GM18867 (cell line): ENCODE results near the gene GARIN5A.
A peak's percentile ranks its signal among the peaks of the same experiment; 100 is the strongest.

Experiments
- ATAC-seq: cut with Tn5 transposase; IDR thresholded peaks from one replicate; pipeline ENCODE4 v1.9.1; 2021; ENCODE audit warnings: mild to moderate bottlenecking, moderate library complexity; ENCODE audit not compliant: unreplicated experiment

Gene GARIN5A

GRCh38 chr19:50476224-50476906 is at the start of gene GARIN5A, which contains the start of gene EMC10:
TSS of gene GARIN5A (minus strand) at chr19:50476848. CDS start at chr19:50476388, 460 bp downstream.
TSS of gene EMC10 (plus strand) at chr19:50476507. CDS start at chr19:50476545, 38 bp downstream.
- ATAC-seq: peak; percentile 82

- no peak for ATAC-seq
Measured at GRCh38 chr19:50522881-50523280, 46.2 kb upstream of the GARIN5A start.

GRCh38 chr19:50520822-50521465 is 44.3 kb upstream of the GARIN5A start:
- no peak for ATAC-seq

GRCh38 chr19:50519006-50519575 is 42.4 kb upstream of the GARIN5A start:
- ATAC-seq: no peak

GRCh38 chr19:50518091-50519005 is 41.7 kb upstream of the GARIN5A start:
- ATAC-seq: no peak

- no peak for ATAC-seq
Measured at GRCh38 chr19:50517704-50518075, 41.0 kb upstream of the GARIN5A start.

GRCh38 chr19:50516964-50517703 is 40.5 kb upstream of the GARIN5A start:
- ATAC-seq: no peak

- no peak for ATAC-seq
Measured at GRCh38 chr19:50516456-50516855, 39.8 kb upstream of the GARIN5A start.

GRCh38 chr19:50515168-50515561 is 38.5 kb upstream of the GARIN5A start:
- no peak for ATAC-seq

GRCh38 chr19:50514346-50515167 is 37.9 kb upstream of the GARIN5A start:
- no peak for ATAC-seq

GRCh38 chr19:50513746-50514345 is 37.2 kb upstream of the GARIN5A start, which contains the start of gene ASPDH:
TSS of gene ASPDH (minus strand) at chr19:50513913. CDS start at chr19:50513823, 90 bp downstream.
- no peak for ATAC-seq

GRCh38 chr19:50512999-50513745 is 36.5 kb upstream of the GARIN5A start:
- ATAC-seq: no peak

- no peak for ATAC-seq
Measured at GRCh38 chr19:50512112-50512998, 35.7 kb upstream of the GARIN5A start.

- peak; percentile 83 for ATAC-seq
Measured at GRCh38 chr19:50511069-50511822, 34.6 kb upstream of the GARIN5A start, which contains the start of gene JOSD2. TSS of gene JOSD2 (minus strand) at chr19:50511191. CDS start at chr19:50510431, 760 bp downstream.

GRCh38 chr19:50510700-50511068 is 34.0 kb upstream of the GARIN5A start:
- no peak for ATAC-seq

- no peak for ATAC-seq
Measured at GRCh38 chr19:50510121-50510670, 33.5 kb upstream of the GARIN5A start.
